HG02610 (cell line): ENCODE measurements around the gene NR2C2.
A peak's percentile ranks its signal among the peaks of the same experiment; 100 is the strongest.

Experiments used
- ATAC-seq: cut with Tn5 transposase; IDR thresholded peaks from one replicate; pipeline ENCODE4 v1.9.1; 2021; ENCODE audit warnings: mild to moderate bottlenecking, moderate library complexity; ENCODE audit not compliant: unreplicated experiment

The NR2C2 gene

DNA sequence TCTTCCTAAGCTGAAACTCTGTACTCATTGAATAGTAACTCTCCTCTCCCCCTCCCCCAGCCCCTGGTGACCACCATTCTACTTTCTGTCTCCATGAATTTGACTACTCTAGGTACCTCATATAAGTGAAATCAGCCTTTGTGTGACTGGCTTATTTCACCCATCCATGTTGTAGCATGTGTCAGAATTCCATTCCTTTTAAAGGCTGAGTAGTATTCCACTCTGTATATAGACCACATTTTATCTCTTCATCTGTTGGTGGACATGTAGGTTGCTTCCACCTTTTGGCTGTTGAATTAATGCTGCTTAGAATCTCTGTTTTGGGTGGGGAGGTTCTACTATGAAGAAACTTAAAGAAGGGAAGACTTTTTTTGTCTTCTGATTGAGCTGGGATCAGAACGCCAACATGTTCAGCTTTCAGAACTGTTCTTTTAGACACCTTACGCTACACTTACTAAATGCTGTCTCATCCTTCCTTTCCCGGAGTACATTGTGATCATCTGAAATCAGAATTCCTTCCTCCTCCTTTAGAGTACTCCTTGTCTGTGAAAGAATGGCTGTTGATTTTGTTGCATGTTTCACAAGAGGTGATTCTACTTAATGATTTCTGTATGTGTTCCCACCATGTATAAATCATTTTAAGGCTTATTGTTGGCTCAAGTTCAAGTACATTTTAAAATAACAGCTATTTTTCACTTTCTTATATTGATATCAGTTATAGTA lies 67.4 kb downstream of the NR2C2 start:
- ATAC-seq: no peak

GRCh38 chr3:15015456-15015855 lies 68.1 kb downstream of the NR2C2 start:
- no peak for ATAC-seq

DNA sequence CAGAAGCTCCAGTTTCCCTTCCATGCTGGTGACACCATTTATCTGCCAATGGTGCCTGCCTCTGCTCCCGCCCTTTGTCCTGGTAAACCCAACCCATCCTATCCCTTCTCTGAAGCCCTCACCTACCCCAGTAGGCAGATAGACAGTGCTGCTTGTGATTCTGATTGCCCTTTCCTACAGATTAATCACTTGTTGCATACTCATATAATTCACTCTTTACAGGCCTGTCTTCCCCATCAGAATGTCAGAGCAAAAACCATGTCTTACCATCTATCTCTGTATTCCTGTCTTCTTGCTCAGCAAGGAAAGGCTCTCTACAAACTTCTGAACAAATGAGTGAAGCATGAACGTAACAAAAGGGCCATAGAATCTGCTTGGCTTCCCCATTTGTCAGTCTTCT lies 69.8 kb downstream of the NR2C2 start:
- ATAC-seq: no peak

GRCh38 chr3:15023249-15023648 lies 75.9 kb downstream of the NR2C2 start:
- ATAC-seq: no peak

DNA sequence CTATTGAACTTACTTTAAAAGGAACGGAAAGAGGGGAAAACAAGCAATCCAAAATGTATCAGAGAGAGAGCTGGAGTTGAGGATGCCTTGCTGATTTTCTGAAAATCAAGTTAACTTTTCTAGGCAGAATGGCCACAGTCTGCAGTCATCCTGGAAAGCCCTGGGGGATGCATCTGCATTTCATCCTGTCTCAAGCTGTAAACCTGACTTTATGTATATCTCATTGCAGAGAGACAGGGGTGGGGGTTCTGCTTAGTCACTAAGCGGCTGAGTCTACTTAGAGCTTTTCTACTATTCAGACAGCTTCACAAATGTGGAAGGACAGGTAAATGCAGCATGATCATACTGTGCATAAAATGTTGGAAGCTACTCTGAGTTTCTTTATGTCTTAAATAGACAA lies 76.3 kb downstream of the NR2C2 start:
- no peak for ATAC-seq

DNA sequence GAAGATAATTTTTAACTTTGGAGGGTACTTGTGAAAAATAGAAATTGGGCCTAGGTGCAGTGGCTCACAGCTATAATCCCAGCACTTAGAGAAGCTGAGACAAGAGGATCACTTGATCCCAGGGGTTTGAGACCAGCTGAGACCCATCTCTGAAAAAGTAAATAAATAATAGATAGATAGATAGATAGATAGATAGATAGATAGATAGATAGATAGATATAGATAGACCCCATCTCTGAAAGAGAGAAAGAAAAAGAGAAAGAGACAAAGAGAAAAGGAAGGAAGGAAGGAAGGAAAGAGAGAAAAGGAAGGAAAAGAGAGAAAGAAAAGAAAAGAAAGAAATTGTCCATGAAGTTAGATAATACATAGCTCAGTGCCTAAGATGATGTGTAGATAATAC lies 82.2 kb downstream of the NR2C2 start:
- no peak for ATAC-seq

- no peak for ATAC-seq
Observed at GRCh38 chr3:15032650-15033049, 85.3 kb downstream of the NR2C2 start.

GRCh38 chr3:15033103-15033502 lies 85.7 kb downstream of the NR2C2 start:
- ATAC-seq: no peak

GRCh38 chr3:15038306-15038705 lies 90.9 kb downstream of the NR2C2 start:
- ATAC-seq: no peak

DNA sequence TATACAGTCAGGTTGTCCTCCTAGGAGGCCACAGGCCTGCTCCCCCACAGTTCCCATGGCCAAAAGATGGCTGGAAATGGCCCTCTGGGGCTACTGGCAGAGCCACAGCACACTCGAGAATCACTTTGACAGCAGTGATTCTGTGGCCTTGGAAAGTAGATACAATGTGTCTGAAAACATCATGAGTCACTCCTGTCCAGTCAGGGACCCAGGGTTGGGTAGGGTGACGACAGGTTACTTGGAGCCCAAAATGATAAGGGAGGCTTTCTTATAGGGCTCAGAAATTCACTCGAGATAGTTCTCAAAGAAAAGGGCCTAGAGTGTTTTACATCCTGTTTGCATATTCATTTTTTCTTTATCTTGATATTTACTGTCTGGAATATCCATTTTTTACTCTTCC lies 93.5 kb downstream of the NR2C2 start:
- ATAC-seq: no peak

- ATAC-seq: no peak
Observed at GRCh38 chr3:15041950-15042349, 94.6 kb downstream of the NR2C2 start.

GRCh38 chr3:15042936-15043335 lies 95.6 kb downstream of the NR2C2 start:
- no peak for ATAC-seq

- ATAC-seq: no peak
Observed at GRCh38 chr3:15043408-15044171, 96.2 kb downstream of the NR2C2 start.

DNA sequence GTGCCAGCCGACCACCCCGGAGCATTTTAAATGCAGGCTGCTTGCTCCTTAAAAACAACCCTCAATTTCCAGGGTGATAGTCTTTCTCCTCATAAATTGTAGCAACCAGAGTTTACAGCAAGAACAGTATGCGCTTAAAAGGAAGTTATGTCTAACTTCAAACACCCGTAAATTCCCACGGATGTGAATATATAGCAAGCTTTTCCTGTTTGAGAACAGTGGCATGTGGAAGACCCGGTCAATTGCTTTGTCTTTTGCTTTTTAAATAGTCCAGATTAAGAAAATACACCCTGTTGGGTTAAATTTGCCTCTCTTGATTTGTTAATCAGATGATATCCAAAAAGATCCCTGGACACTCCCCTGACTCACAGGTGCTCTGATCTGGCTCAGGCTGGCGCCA lies 96.9 kb downstream of the NR2C2 start:
- ATAC-seq: no peak

DNA sequence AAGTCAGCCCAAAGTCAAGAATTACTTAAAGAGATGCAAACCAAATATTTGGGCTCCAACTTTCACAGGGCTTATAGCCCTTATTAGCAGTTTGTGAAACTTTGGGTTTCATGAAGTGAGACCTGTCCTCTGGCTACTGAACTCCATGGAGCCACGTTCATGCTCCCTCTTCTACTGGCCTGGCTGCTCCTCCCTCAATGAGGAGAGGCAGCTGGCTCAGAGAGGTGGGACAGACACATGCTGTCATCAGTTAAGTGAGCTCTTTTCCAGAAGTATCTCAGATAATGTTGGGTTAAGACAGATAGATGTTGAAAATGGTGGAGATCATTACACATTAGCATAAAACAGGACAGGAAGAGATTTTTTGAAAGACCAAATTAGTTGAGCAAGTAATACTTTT lies 98.3 kb downstream of the NR2C2 start:
- ATAC-seq: no peak

- ATAC-seq: no peak
Observed at GRCh38 chr3:15049584-15049983, 102.2 kb downstream of the NR2C2 start.

DNA sequence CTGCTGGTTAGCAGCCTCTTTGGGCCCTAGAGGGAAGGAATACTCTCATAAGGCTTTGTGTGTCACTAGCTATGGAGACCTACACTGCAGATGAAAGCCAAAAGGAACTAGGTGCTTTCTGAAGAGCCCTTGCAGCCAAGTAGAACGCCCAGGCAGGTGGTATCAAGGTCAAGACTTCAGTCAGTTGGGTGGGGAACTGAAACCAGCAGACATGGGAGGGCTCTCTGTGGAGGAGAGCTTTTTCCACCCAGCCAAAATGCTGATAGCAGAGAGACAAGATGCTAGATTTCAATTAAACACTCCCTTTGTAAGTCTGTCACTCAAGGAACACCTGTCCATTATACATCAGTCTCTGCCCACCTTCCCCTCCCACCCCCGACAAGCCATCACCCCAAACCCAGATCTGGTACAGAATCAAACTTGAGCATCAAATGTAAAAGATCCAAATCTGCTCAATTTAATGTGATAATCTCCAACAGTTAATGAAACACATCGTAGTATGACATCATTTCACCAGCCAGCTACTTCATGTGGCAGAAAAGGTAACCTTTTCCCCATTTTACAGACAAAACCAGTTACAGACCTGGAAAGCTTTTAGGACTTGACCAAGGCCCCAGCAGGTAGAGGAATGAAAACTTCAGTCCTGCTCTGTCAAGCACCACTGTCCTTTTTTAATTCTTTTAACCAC lies 103.2 kb downstream of the NR2C2 start:
- ATAC-seq: peak; percentile 81

GRCh38 chr3:15051531-15051930 lies 104.1 kb downstream of the NR2C2 start:
- ATAC-seq: peak; percentile 58

DNA sequence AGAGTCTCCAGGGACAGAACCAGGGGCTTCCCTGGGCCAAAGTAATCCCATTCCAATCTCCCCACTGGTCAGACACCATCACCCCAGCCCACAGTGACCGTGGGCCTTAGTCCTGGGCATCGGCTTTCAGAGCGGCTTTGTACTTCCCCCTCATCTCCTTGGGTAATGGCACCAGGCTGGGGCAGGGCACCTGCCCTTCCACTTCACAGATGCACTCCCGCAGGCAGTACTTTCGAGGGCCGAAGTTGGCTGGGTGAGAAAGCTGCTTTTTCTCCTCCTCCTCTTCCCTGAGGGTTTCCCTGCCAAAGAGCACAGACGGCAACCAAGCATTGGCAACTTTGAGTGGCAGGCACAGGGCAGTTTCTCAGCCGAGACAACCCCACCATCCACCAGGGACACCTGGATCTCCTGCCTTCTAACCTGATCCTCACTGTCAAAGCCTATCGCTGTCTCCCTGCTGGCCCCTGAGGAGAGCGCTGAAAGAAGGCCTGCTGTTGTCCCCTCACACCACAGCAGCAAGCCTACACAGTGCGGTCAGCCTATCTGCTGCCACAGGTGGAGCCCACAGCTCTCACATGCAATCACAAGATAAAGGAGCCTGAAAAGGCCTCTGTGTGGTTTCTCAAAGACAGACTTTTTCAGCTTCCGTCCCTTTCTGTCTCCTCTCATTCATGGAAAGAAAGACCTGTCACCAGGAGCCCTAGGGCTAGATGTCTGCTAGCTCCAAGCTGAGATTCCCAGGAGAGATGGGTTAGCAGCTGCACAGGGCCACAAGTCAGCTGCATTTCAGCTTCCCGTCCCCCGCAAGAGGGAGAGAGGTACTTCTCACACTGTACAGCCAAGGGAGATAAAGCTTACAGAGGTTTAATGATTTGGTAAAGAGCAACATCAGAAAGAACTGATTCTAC lies 105.2 kb downstream of the NR2C2 start:
- ATAC-seq: no peak

- no peak for ATAC-seq
Observed at GRCh38 chr3:15053541-15053940, 106.2 kb downstream of the NR2C2 start.

DNA sequence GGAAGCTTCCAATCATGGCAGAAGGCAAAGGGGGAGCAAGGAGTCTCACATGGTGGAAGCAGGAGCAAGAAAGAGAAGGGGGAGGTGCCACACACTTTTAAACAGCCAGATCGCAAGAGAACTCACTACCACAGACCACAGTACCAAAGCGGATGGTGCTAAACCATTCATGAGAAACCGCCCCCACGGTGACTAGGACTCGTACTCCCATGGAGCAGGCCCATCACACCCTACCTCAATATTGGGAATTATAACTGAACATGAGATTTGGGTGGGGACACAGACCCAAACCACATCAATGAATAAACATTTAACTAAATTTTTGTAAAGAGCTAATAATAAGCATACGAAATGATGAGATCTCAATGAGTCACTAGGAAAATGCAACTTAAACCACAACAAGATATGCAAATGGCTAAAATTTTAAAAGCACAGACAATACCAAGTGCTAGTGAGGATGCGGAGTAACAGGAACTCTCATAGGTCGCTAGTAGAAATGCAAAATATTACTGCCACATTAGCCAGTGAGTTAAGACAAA lies 107.7 kb downstream of the NR2C2 start:
- peak; percentile 57 for ATAC-seq
